Measurements from ENCODE around the gene CLDN20.

- no peak for TF ChIP-seq CTCF (IDR thresholded peaks at IDR 0.05; ENCODE audit: poor library complexity)
- no peak for TF ChIP-seq EZH2 (IDR thresholded peaks at IDR 0.05; ENCODE audit: borderline replicate concordance)
Observed at GRCh38 chr6:155270561-155271091, 6.8 kb downstream of the CLDN20 start.

Measured in hepatocyte (in vitro differentiated cells).